Body of pancreas (tissue), 4 donors: ENCODE results near the gene POLN. TPM values are rescaled to one million over a fixed set of nuclear protein-coding genes. Genes with fewer than 3 reads are reported as not detected.

Source experiments
- ATAC-seq: fragments of 150-250 bp; one replicate; pipeline ENCODE4 v1.9.1; 2016
- DNase-seq, 4 donors: peaks; one replicate each; pipeline ENCODE4 v3.0.0-alpha.2; 2019
- H3K27ac ChIP-seq, 4 donors: fragments of 200-600 bp; sonication (generic); 1 replicate in 3 of 4; 2 replicates in 1 of 4; pipeline versions ENCODE4 v1.5.1 to v1.6.1; 2016 to 2019; ENCODE audit warnings: mild to moderate bottlenecking in 1 of 4, mixed read lengths in 1 of 4, moderate library complexity in 1 of 4
- H3K27me3 ChIP-seq, 2 donors: fragments of 200-600 bp; sonication (generic); one replicate each; pipeline ENCODE4 v1.6.0; 2016; ENCODE audit warnings: mild to moderate bottlenecking in 1 of 2
- H3K36me3 ChIP-seq, 2 donors: fragments of 200-600 bp; sonication (generic); replicated peaks in 1 of 2; 2 replicates each; pipeline ENCODE4 v1.5.1; 2016; ENCODE audit warnings: low read depth in 2 of 2; ENCODE audit not compliant: insufficient read depth in 1 of 2
- H3K4me1 ChIP-seq: fragments of 200-600 bp; sonication (generic); one replicate; pipeline ENCODE4 v1.6.0; 2016
- H3K4me3 ChIP-seq, 2 donors: fragments of 200-600 bp; sonication (generic); 1 replicate in 1 of 2; 2 replicates in 1 of 2; pipeline ENCODE4 v1.5.1; 2016 to 2019
- H3K9me3 ChIP-seq, 3 donors: fragments of 200-600 bp; sonication (generic); 1 replicate in 2 of 3; 2 replicates in 1 of 3; pipeline ENCODE4 v1.5.1; 2016
- POLR2A ChIP-seq, 3 donors: fragments of 450-650 bp; IDR thresholded peaks; one replicate each; pipeline ENCODE4 v1.6.1; 2016; ENCODE audit warnings: antibody characterized with exemption in 3 of 3, mild to moderate bottlenecking in 2 of 3
- WGBS, 2 donors: methylation state at CpG; one replicate each; pipeline ENCODE4 v1.1.5; 2017; 5-methylcytosine and 5-hydroxymethylcytosine counted together
- intact Hi-C: fragments of 100-400 bp; cut with DNase I; formaldehyde crosslinking; loops from one replicate; pipeline ENCODE4 v1.15.1; 2023
- total RNA-seq, 2 donors: library from RNA; depleted of rRNA; stranded (reverse); fragments of >200 nt; gene quantifications; one replicate each; pipeline ENCODE4 v1.1.0, GENCODE V29; 2016
- TF ChIP-seq, protein P1 (sequence below), 7 experiments: fragments of 450-650 bp in 4 of 7; fragments of 200-600 bp in 3 of 7; sonication (generic) in 3 of 7; IDR thresholded peaks; one replicate each; pipeline ENCODE4 v1.5.1; 2016 to 2019; ENCODE audit warnings: antibody characterized with exemption in 7 of 7

POLN gene
- total RNA-seq, 2 donors from 2014 or later: 4.9 to 5.9 TPM

DNA sequence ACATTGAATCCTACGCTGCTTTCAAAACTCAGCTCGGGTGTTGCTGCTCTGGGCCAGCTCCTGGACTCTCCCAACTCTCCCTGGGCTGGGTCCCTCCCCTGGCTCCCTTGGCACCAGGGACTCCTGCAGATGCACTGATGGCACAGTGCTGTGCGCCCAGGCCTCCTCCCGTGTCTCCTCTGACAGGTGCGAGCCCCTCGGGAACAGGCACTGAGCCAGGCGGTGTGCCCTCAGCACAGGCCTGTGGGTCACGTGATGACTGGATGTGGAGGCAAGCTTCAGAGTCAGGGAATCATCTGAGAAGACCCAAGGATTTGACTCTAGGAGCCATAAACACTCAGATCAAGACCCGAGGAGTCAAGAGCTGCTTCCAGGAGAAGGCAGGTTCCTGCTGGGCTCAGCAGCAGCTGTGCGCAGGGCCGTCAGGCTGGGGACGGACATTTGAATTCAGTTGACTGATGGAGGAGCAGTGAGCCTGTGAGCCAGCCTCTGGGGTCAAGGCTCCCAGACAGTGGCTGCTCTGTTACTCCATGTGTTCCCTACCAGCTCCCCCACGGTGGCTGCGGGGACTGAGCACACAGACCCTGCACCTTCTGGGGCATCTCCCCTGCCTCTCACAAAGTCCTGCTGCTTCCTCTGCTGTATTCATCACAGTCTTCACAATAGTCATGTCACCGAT is 149.8 kb downstream of the POLN start:
- no peak for DNase-seq
- H3K4me1 ChIP-seq: no peaks in the 10 kb centered on the region
- TF ChIP-seq, protein P1, sequence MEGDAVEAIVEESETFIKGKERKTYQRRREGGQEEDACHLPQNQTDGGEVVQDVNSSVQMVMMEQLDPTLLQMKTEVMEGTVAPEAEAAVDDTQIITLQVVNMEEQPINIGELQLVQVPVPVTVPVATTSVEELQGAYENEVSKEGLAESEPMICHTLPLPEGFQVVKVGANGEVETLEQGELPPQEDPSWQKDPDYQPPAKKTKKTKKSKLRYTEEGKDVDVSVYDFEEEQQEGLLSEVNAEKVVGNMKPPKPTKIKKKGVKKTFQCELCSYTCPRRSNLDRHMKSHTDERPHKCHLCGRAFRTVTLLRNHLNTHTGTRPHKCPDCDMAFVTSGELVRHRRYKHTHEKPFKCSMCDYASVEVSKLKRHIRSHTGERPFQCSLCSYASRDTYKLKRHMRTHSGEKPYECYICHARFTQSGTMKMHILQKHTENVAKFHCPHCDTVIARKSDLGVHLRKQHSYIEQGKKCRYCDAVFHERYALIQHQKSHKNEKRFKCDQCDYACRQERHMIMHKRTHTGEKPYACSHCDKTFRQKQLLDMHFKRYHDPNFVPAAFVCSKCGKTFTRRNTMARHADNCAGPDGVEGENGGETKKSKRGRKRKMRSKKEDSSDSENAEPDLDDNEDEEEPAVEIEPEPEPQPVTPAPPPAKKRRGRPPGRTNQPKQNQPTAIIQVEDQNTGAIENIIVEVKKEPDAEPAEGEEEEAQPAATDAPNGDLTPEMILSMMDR (IDR thresholded peaks at IDR 0.05): no peak
- no peak for TF ChIP-seq POLR2A (IDR thresholded peaks at IDR 0.05)
- H3K4me3 ChIP-seq: no peak overlapping the region
- intact Hi-C loops: no loop called here
- ATAC-seq: no peak
- no peak overlapping the region for H3K27ac ChIP-seq
- WGBS, 2 donors: 89 to 92% methylated on average over 13 to 15 of the region's 15 CpGs
- no peaks in the 10 kb centered on the region for H3K9me3 ChIP-seq
- H3K36me3 ChIP-seq: no peaks in the 10 kb centered on the region
- no peaks in the 10 kb centered on the region for H3K27me3 ChIP-seq

DNA sequence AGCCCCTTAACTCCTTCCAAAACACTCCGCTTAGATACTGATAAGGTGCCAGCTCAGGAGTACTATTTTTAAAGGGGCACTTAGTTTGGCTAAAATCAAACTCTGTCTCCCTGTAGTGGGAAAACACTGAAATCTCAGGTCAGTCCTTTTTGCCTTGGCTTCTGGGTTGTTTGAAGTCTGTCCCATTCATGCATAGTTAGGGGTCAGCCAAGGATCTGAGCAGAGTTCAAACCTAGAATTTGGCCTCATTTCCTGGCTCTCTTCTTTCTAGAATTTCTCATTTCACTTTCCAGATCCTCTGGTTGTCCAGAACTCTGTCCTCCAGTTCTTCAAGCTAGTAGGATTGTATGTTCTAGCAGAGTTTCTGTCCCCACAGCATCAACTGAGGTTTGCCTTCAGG is 151.3 kb downstream of the POLN start:
- WGBS, 2 donors: 91 to 94% methylated on average over 1 of the region's 1 CpG
- Histone ChIP-seq H3K4me1 (no peaks in the 10 kb centered on the region), H3K36me3 (no peaks in the 10 kb centered on the region), H3K4me3 (no peak overlapping the region), H3K9me3 (no peaks in the 10 kb centered on the region), H3K27me3 (no peaks in the 10 kb centered on the region), H3K27ac (no peak overlapping the region)
- no peak for ATAC-seq
- DNase-seq: no peak
- intact Hi-C loops: no loop called here
- TF ChIP-seq, protein P1 (IDR thresholded peaks at IDR 0.05): no peak
- TF ChIP-seq POLR2A (IDR thresholded peaks at IDR 0.05): no peak

DNA sequence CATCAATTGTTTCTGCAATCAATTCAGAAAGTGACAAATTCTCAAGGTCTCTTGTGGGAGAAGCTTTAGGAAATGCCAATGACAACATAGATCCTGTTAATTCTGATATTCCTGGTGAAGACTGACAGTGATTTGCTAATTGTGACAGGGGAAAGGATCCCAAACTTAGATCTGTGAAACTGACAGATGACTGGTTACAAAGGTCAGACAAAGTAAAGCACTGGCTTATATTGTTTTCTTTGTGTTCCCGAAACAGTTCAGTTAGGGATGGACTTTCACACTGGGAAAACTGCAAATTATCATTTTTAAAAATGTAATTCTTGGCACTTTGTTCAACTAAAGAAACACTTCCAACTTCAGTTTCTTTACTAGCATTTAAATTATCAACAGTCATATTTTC is 152.7 kb downstream of the POLN start:
- Histone ChIP-seq H3K4me3 (no peak overlapping the region), H3K9me3 (no peaks in the 10 kb centered on the region), H3K4me1 (no peaks in the 10 kb centered on the region), H3K27ac (no peak overlapping the region), H3K27me3 (no peaks in the 10 kb centered on the region), H3K36me3 (no peaks in the 10 kb centered on the region)
- intact Hi-C loops: no loop called here
- ATAC-seq (no peak), DNase-seq (no peak)
- TF ChIP-seq POLR2A (IDR thresholded peaks at IDR 0.05): no peak
- TF ChIP-seq, protein P1 (IDR thresholded peaks at IDR 0.05): no peak
- 34 to 40% methylated on average over 1 of the region's 1 CpG for WGBS, 2 donors

DNA sequence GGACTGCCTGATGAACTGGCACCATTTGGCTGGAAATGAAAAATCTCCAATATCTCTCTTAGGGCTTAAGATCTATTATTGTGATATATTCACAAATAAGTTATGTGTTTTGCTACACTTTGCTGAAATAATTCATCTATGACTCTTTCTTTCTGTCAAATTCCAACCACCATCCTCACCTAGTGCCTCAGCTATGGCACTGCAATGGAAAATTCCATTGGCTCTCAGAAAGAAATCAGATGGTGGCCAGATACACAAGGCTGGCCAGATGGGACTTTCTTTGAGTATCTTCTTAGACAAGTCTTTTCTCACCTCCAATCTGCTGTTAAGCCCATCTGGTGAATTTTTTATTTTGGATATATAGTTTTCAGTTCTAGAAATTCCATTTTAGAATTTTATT is 154.8 kb downstream of the POLN start:
- Histone ChIP-seq H3K27me3 (no peaks in the 10 kb centered on the region), H3K4me1 (no peaks in the 10 kb centered on the region), H3K9me3 (no peaks in the 10 kb centered on the region), H3K36me3 (no peaks in the 10 kb centered on the region), H3K4me3 (no peak overlapping the region), H3K27ac (no peak overlapping the region)
- TF ChIP-seq, protein P1 (IDR thresholded peaks at IDR 0.05): peak in 1 of 7 experiments; percentile 6
- TF ChIP-seq POLR2A (IDR thresholded peaks at IDR 0.05): no peak
- intact Hi-C loops: no loop called here
- no peak for ATAC-seq
- no peak for DNase-seq

DNA sequence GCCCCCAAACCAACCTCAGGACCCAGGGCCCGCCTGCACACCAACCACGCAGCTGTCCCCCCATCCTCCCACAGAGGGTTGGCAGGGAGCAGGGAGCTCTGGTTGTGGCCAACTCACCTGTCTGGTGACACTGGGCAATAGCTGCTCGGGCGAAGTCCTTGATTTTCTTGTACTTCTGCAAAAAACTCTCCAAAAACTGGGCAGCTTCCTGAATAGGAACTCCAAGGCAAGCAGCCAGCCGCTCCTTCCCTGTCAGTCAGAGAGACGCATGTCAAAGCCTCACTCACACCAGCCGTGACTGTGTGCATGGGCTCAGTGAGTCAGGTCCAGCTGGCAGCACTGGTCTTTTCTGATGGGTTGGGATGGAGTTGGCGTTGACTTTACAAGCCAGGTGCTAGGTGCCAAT is 156.4 kb downstream of the POLN start:
- H3K27me3 ChIP-seq: no peaks in the 10 kb centered on the region
- no peaks in the 10 kb centered on the region for H3K4me1 ChIP-seq
- 85 to 94% methylated on average over 6 to 8 of the region's 8 CpGs for WGBS, 2 donors
- H3K36me3 ChIP-seq: no peaks in the 10 kb centered on the region
- DNase-seq (peak in 1 of 4 donors; percentile 48), ATAC-seq (no peak)
- no peak overlapping the region for H3K4me3 ChIP-seq
- no peak overlapping the region for H3K27ac ChIP-seq
- intact Hi-C loops: no loop called here
- TF ChIP-seq, protein P1 (IDR thresholded peaks at IDR 0.05): no peak
- no peak for TF ChIP-seq POLR2A (IDR thresholded peaks at IDR 0.05)
- no peaks in the 10 kb centered on the region for H3K9me3 ChIP-seq
